Upper lobe of left lung (tissue), 6 donors: Measurements from ENCODE around the gene C14orf93. TPM values are rescaled to one million over a fixed set of nuclear protein-coding genes. Genes with fewer than 3 reads are reported as not detected.

Experiments
- ATAC-seq, 2 donors: fragments of 200-7000 bp; cut with Tn5 transposase; one replicate each; pipeline ENCODE4 v1.9.1; 2022; ENCODE audit warnings: mild to moderate bottlenecking in 2 of 2, moderate library complexity in 2 of 2; ENCODE audit not compliant: low FRiP score in 2 of 2
- DNase-seq, 2 donors: peaks; one replicate each; pipeline ENCODE4 v3.0.0-alpha.2; 2019 to 2020
- H3K27ac ChIP-seq, 4 donors: fragments of 200-600 bp; sonication (generic); one replicate each; pipeline ENCODE4 v1.5.1; 2016 to 2019
- H3K27me3 ChIP-seq, 4 donors: fragments of 200-600 bp; sonication (generic); one replicate each; pipeline ENCODE4 v1.5.1; 2017 to 2019
- H3K36me3 ChIP-seq, 4 donors: fragments of 200-600 bp; sonication (generic); one replicate each; pipeline ENCODE4 v1.5.1; 2016 to 2019
- H3K4me1 ChIP-seq, 4 donors: fragments of 200-600 bp; sonication (generic); one replicate each; pipeline ENCODE4 v1.5.1; 2018 to 2019
- H3K4me3 ChIP-seq, 4 donors: fragments of 200-600 bp; sonication (generic); one replicate each; pipeline ENCODE4 v1.5.1; 2017 to 2019; ENCODE audit warnings: mild to moderate bottlenecking in 2 of 4, moderate library complexity in 1 of 4
- H3K9me3 ChIP-seq, 4 donors: fragments of 200-600 bp; sonication (generic); one replicate each; pipeline ENCODE4 v1.5.1; 2018 to 2019
- CTCF ChIP-seq, 6 experiments: fragments of 450-650 bp in 4 of 6; fragments of 200-600 bp in 2 of 6; sonication (generic) in 2 of 6; IDR thresholded peaks; one replicate each; pipeline ENCODE4 v1.5.1; 2016 to 2019; ENCODE audit warnings: antibody characterized with exemption in 6 of 6
- EP300 ChIP-seq, 4 donors: sonication (generic); formaldehyde crosslinking; IDR thresholded peaks; one replicate each; pipeline ENCODE4 v1.5.1; 2017; ENCODE audit warnings: antibody characterized with exemption in 4 of 4, control low read depth in 2 of 4
- POLR2A ChIP-seq, 4 donors: fragments of 450-650 bp; IDR thresholded peaks; one replicate each; pipeline ENCODE4 v1.5.1; 2016 to 2017; ENCODE audit warnings: antibody characterized with exemption in 4 of 4, mild to moderate bottlenecking in 2 of 4
- POLR2AphosphoS5 ChIP-seq, 2 donors: sonication (generic); formaldehyde crosslinking; IDR thresholded peaks; one replicate each; pipeline ENCODE4 v1.5.1; 2017; ENCODE audit warnings: antibody characterized with exemption in 2 of 2
- WGBS, 2 donors: methylation state at CpG; one replicate each; pipeline ENCODE4 v1.1.5; 2017 to 2018; 5-methylcytosine and 5-hydroxymethylcytosine counted together
- total RNA-seq, 6 donors: library from RNA; depleted of rRNA in 4 of 6; stranded (reverse); fragments of >200 nt in 4 of 6; gene quantifications; one replicate each; pipeline versions ENCODE4 v1.1.0 to v1.2.1, GENCODE V29; 2016 to 2021
- donor health status: DM: no; HTN: no; CAD: no; lungs with moderate emphysema.
- donor health status: DM: no; HTN: yes; CAD: no; lungs with severe emphysema.

The C14orf93 gene
- total RNA-seq, 6 donors from 2014 or later: 7.1 to 12.9 (median 11.4) TPM

GRCh38 chr14:23023795-23024152, 13.8 kb upstream of the C14orf93 start:
- peaks cover 4 to 46% (median 29%) of the 10 kb centered on the region in 4 donors for H3K36me3 ChIP-seq
- ATAC-seq (no peak), DNase-seq (no peak)
- peaks cover 0 to 9% (median 2%) of the 10 kb centered on the region in 4 donors for H3K4me1 ChIP-seq
- H3K9me3 ChIP-seq: no peaks in the 10 kb centered on the region
- whole genome bisulfite sequencing, 2 donors: 79 to 88% methylated on average over 2 of the region's 2 CpGs
- no peak overlapping the region for H3K4me3 ChIP-seq
- H3K27me3 ChIP-seq: no peaks in the 10 kb centered on the region
- no peak overlapping the region for H3K27ac ChIP-seq
- TF ChIP-seq CTCF (IDR thresholded peaks at IDR 0.05): no peak
- TF ChIP-seq POLR2AphosphoS5 (IDR thresholded peaks at IDR 0.05): no peak
- TF ChIP-seq POLR2A (IDR thresholded peaks at IDR 0.05): no peak
- TF ChIP-seq EP300 (IDR thresholded peaks at IDR 0.05): no peak

- ATAC-seq (no peak), DNase-seq (no peak)
- H3K4me3 ChIP-seq: no peak overlapping the region
- no peaks in the 10 kb centered on the region for H3K9me3 ChIP-seq
- 86 to 88% methylated on average over 8 of the region's 8 CpGs for WGBS, 2 donors
- H3K4me1 ChIP-seq: peaks cover 0 to 5% (median under 1%) of the 10 kb centered on the region in 4 donors
- H3K27ac ChIP-seq: no peak overlapping the region
- peaks cover 4 to 41% (median 27%) of the 10 kb centered on the region in 4 donors for H3K36me3 ChIP-seq
- H3K27me3 ChIP-seq: no peaks in the 10 kb centered on the region
- TF ChIP-seq POLR2A (IDR thresholded peaks at IDR 0.05) (no peak), CTCF (IDR thresholded peaks at IDR 0.05) (no peak)
Measured at GRCh38 chr14:23023022-23023794, 13.3 kb upstream of the C14orf93 start.

- Histone ChIP-seq H3K4me3 (no peak overlapping the region), H3K27me3 (no peaks in the 10 kb centered on the region), H3K4me1 (no peaks in the 10 kb centered on the region), H3K36me3 (peaks cover 4 to 28% (median 22%) of the 10 kb centered on the region in 4 donors), H3K9me3 (no peaks in the 10 kb centered on the region), H3K27ac (no peak overlapping the region)
- WGBS, 2 donors: 75 to 82% methylated on average over 7 of the region's 7 CpGs
- DNase-seq (no peak), ATAC-seq (no peak)
- TF ChIP-seq POLR2AphosphoS5 (IDR thresholded peaks at IDR 0.05) (no peak), EP300 (IDR thresholded peaks at IDR 0.05) (no peak), CTCF (IDR thresholded peaks at IDR 0.05) (no peak), POLR2A (IDR thresholded peaks at IDR 0.05) (no peak)
Measured at GRCh38 chr14:23021889-23022442, 12.0 kb upstream of the C14orf93 start.

- TF ChIP-seq POLR2A (IDR thresholded peaks at IDR 0.05) (no peak), POLR2AphosphoS5 (IDR thresholded peaks at IDR 0.05) (no peak), EP300 (IDR thresholded peaks at IDR 0.05) (no peak), CTCF (IDR thresholded peaks at IDR 0.05) (no peak)
- no peaks in the 10 kb centered on the region for H3K27me3 ChIP-seq
- no peak overlapping the region for H3K27ac ChIP-seq
- DNase-seq: no peak
- H3K9me3 ChIP-seq: no peaks in the 10 kb centered on the region
- no peak for ATAC-seq
- 80 to 85% methylated on average over 9 of the region's 9 CpGs for WGBS, 2 donors
- no peak overlapping the region for H3K4me3 ChIP-seq
- H3K36me3 ChIP-seq: peaks cover 4 to 25% (median 17%) of the 10 kb centered on the region in 4 donors
- no peaks in the 10 kb centered on the region for H3K4me1 ChIP-seq
Measured at GRCh38 chr14:23021434-23021833, 11.5 kb upstream of the C14orf93 start.
